Measurements from ENCODE around the gene MAP3K13. TPM values are rescaled to one million over a fixed set of nuclear protein-coding genes. Genes with fewer than 3 reads are reported as not detected.

The MAP3K13 gene
- total RNA-seq, 1 donor from 2014 or later = 26.9 TPM

GRCh38 chr3:185532901-185533300 lies 170.0 kb downstream of the MAP3K13 start:
- Mint-ChIP-seq H3K36me3 (ENCODE audit: unreplicated experiment) (no peaks in the 10 kb centered on the region), H3K27me3 (ENCODE audit: unreplicated experiment) (peaks cover 5% of the 10 kb centered on the region), H3K9me3 (ENCODE audit: unreplicated experiment) (no peaks in the 10 kb centered on the region)

GRCh38 chr3:185534511-185534910 lies 171.6 kb downstream of the MAP3K13 start:
- DNase-seq (ENCODE audit: extremely low spot score, unreplicated experiment) = no peak
- H3K27ac Mint-ChIP-seq (ENCODE audit: unreplicated experiment) = no peak overlapping the region

More at GRCh38 chr3:185532901-185533300, 170.0 kb downstream of the MAP3K13 start:
- Mint-ChIP-seq H3K4me1 (ENCODE audit: unreplicated experiment) (peaks cover 7% of the 10 kb centered on the region), H3K4me3 (ENCODE audit: unreplicated experiment) (no peak overlapping the region), H3K27ac (ENCODE audit: unreplicated experiment) (no peak overlapping the region)
- no peak for TF ChIP-seq CTCF (IDR thresholded peaks at IDR 0.05)
- no peak for DNase-seq (ENCODE audit: extremely low spot score, unreplicated experiment)

GRCh38 chr3:185537369-185537970 lies 174.5 kb downstream of the MAP3K13 start:
- no peak overlapping the region for H3K4me3 Mint-ChIP-seq (ENCODE audit: unreplicated experiment)
- H3K27ac Mint-ChIP-seq (ENCODE audit: unreplicated experiment) = no peak overlapping the region
- no peaks in the 10 kb centered on the region for H3K9me3 Mint-ChIP-seq (ENCODE audit: unreplicated experiment)
- H3K36me3 Mint-ChIP-seq (ENCODE audit: unreplicated experiment) = no peaks in the 10 kb centered on the region
- no peak for DNase-seq (ENCODE audit: extremely low spot score, unreplicated experiment)
- TF ChIP-seq CTCF (IDR thresholded peaks at IDR 0.05) = no peak
- peaks cover 2% of the 10 kb centered on the region for H3K27me3 Mint-ChIP-seq (ENCODE audit: unreplicated experiment)
- H3K4me1 Mint-ChIP-seq (ENCODE audit: unreplicated experiment) = peaks cover 7% of the 10 kb centered on the region

More at GRCh38 chr3:185534511-185534910, 171.6 kb downstream of the MAP3K13 start:
- no peak overlapping the region for H3K4me3 Mint-ChIP-seq (ENCODE audit: unreplicated experiment)
- peaks cover 5% of the 10 kb centered on the region for H3K27me3 Mint-ChIP-seq (ENCODE audit: unreplicated experiment)
- TF ChIP-seq CTCF (IDR thresholded peaks at IDR 0.05) = no peak
- peaks cover 7% of the 10 kb centered on the region for H3K4me1 Mint-ChIP-seq (ENCODE audit: unreplicated experiment)
- no peaks in the 10 kb centered on the region for H3K36me3 Mint-ChIP-seq (ENCODE audit: unreplicated experiment)
- H3K9me3 Mint-ChIP-seq (ENCODE audit: unreplicated experiment) = no peaks in the 10 kb centered on the region

Other genes starting within 250 kb of the MAP3K13 start
- 4.8 and 5.0 TPM in 2 replicates for gene C3orf70, start 210.1 kb upstream of the MAP3K13 start, total RNA-seq
- gene EHHADH, start 109.1 kb upstream of the MAP3K13 start, total RNA-seq = 0.57 and 1.2 TPM in 2 replicates
- 17.4 and 17.5 TPM in 2 replicates for gene TMEM41A, start 135.9 kb downstream of the MAP3K13 start, total RNA-seq
- not detected in 2 replicates for gene LIPH, start 189.5 kb downstream of the MAP3K13 start, total RNA-seq
- gene SENP2, start 223.2 kb downstream of the MAP3K13 start, total RNA-seq = 42.7 and 46.1 TPM in 2 replicates